ENCODE results near the gene AUTS2.

DNA sequence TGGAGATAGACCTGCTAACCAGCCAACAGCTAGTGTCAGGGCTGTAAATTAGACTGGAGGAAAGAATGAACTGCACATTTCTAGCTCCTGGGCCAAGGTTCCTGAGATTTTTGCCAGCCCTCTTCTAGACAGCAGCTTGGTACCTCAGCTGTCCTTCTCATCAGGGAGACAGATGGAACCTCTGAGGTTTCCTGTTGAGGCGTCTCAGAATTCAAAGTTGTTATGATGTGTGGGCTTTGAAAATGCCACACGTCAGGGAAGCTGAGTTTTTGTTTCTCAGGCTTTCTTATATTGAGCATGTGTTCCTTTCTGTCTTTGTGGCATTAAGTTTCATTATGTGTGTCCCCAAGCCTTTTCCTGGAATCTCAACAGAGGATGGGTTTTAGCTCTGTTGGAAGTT, 736.6 kb downstream of the AUTS2 start:
- TF ChIP-seq LEF1 (IDR thresholded peaks at IDR 0.05; ENCODE audit: borderline replicate concordance) (no peak), FOXA1 (IDR thresholded peaks at IDR 0.05) (no peak), FOXM1 (IDR thresholded peaks at IDR 0.05; ENCODE audit: borderline replicate concordance) (no peak), TARDBP (IDR thresholded peaks at IDR 0.05) (no peak), FOXK2 (IDR thresholded peaks at IDR 0.05) (no peak), SUZ12 (IDR thresholded peaks at IDR 0.05) (no peak), ELF4 (IDR thresholded peaks at IDR 0.05) (no peak), PKNOX1 (IDR thresholded peaks at IDR 0.05) (no peak), SP1 (IDR thresholded peaks at IDR 0.05) (no peak), HDGF (IDR thresholded peaks at IDR 0.05; ENCODE audit: borderline replicate concordance) (no peak), CTBP1 (IDR thresholded peaks at IDR 0.05; ENCODE audit: borderline replicate concordance) (no peak), ARNT (IDR thresholded peaks at IDR 0.05) (no peak), ZNF384 (IDR thresholded peaks at IDR 0.05) (no peak)
